Small intestine (tissue), 7 donors: Measurements from ENCODE around the gene KIF1A. TPM values are rescaled to one million over a fixed set of nuclear protein-coding genes. Genes with fewer than 3 reads are reported as not detected.
"Not testable (repeated sequence)": the region's sequence is repeated elsewhere in the genome, so short reads cannot be mapped to it uniquely, and the experiment has no call there.

ENCODE experiments used
- DNase-seq, 2 donors: peaks; one replicate each; pipeline versions ENCODE4 v3.0.0 to v3.0.0-alpha.2; 2013
- FAIRE-seq: peaks from 2 replicates; lab custom pipeline; 2012; peaks lifted over from hg19 to GRCh38; lab: Jason Lieb, UNC
- H3K27ac ChIP-seq, 3 donors: one replicate each; pipeline ENCODE4 v1.5.1; 2013; ENCODE audit warnings: low read length in 2 of 3, mild to moderate bottlenecking in 2 of 3, control low read depth in 1 of 3, inconsistent platforms in 1 of 3, low read depth in 1 of 3, moderate library complexity in 1 of 3
- H3K27me3 ChIP-seq, 3 donors: one replicate each; pipeline ENCODE4 v1.6.1; 2013; ENCODE audit warnings: low read length in 3 of 3, inconsistent platforms in 1 of 3; ENCODE audit not compliant: control insufficient read depth in 3 of 3, insufficient read depth in 3 of 3
- H3K36me3 ChIP-seq, 3 donors: one replicate each; pipeline ENCODE4 v1.6.1; 2013; ENCODE audit warnings: low read length in 3 of 3, inconsistent platforms in 1 of 3, low read depth in 1 of 3, mild to moderate bottlenecking in 1 of 3, moderate library complexity in 1 of 3; ENCODE audit not compliant: control insufficient read depth in 3 of 3, insufficient read depth in 2 of 3
- H3K4me1 ChIP-seq, 3 donors: one replicate each; pipeline ENCODE4 v1.6.1; 2013; ENCODE audit warnings: low read length in 2 of 3, inconsistent platforms in 1 of 3, low read depth in 1 of 3, mild to moderate bottlenecking in 1 of 3, moderate library complexity in 1 of 3; ENCODE audit not compliant: control insufficient read depth in 3 of 3, insufficient read depth in 2 of 3
- H3K4me3 ChIP-seq, 3 donors: one replicate each; pipeline ENCODE4 v1.5.1; 2013; ENCODE audit warnings: low read length in 3 of 3, control low read depth in 1 of 3, inconsistent platforms in 1 of 3, low read depth in 1 of 3, mild to moderate bottlenecking in 1 of 3, moderate library complexity in 1 of 3
- H3K9me3 ChIP-seq, 2 donors: one replicate each; pipeline ENCODE4 v1.6.1; 2013; ENCODE audit warnings: low read depth in 1 of 2, low read length in 1 of 2; ENCODE audit not compliant: control insufficient read depth in 2 of 2, insufficient read depth in 1 of 2
- WGBS, 3 donors: extraction: QIAGEN DNeasy Blood & Tissue Kit; methylation state at CpG; one replicate each; pipeline ENCODE4 v1.1.7; 2013; 5-methylcytosine and 5-hydroxymethylcytosine counted together
- polyA plus RNA-seq, 4 donors: library from polyadenylated mRNA; stranded (reverse) in 3 of 4; unstranded in 1 of 4; fragments of 200-250 nt in 3 of 4; fragments of 120-200 nt in 1 of 4; gene quantifications; one replicate each; pipeline versions ENCODE4 v1.2.1 to v1.2.3, GENCODE V29; 2013
- donor health status: healthy with polysubstance abuse.
- donor health status: control.
- donor health status: control.
- donor health status: Bipolar disorder and iron deficiency.
- donor health status: healthy.

The KIF1A gene
- polyA plus RNA-seq, 4 donors: 0.27 to 7.7 (median 1.9) TPM

GRCh38 chr2:240702640-240703011 lies 117.4 kb downstream of the KIF1A start:
- peaks cover 0 to 2% (median 0%) of the 10 kb centered on the region in 3 donors for H3K27me3 ChIP-seq
- WGBS, 3 donors: 76 to 83% (median 81%) methylated on average over 9 of the region's 9 CpGs
- no peak for FAIRE-seq

GRCh38 chr2:240701736-240702639 lies 118.0 kb downstream of the KIF1A start:
- WGBS, 3 donors: 82 to 88% (median 84%) methylated on average over 27 to 30 of the region's 30 CpGs
- no peak overlapping the region for H3K27ac ChIP-seq
- H3K4me1 ChIP-seq: no peaks in the 10 kb centered on the region
- no peaks in the 10 kb centered on the region for H3K36me3 ChIP-seq
- H3K27me3 ChIP-seq: peaks cover 0 to under 1% (median 0%) of the 10 kb centered on the region in 3 donors
- no peak for DNase-seq
- no peaks in the 10 kb centered on the region for H3K9me3 ChIP-seq
- no peak for FAIRE-seq
- no peak overlapping the region for H3K4me3 ChIP-seq

More at GRCh38 chr2:240702640-240703011, 117.4 kb downstream of the KIF1A start:
- H3K9me3 ChIP-seq: no peaks in the 10 kb centered on the region
- no peak for DNase-seq
- no peaks in the 10 kb centered on the region for H3K36me3 ChIP-seq
- H3K4me1 ChIP-seq: no peaks in the 10 kb centered on the region
- H3K4me3 ChIP-seq: no peak overlapping the region
- no peak overlapping the region for H3K27ac ChIP-seq

GRCh38 chr2:240701091-240701735 lies 118.8 kb downstream of the KIF1A start:
- no peak for FAIRE-seq
- DNase-seq: no peak

GRCh38 chr2:240700616-240701015 lies 119.4 kb downstream of the KIF1A start:
- 73 to 77% (median 76%) methylated on average over 18 of the region's 21 CpGs for WGBS, 3 donors
- not testable (repeated sequence) for FAIRE-seq, H3K27me3 ChIP-seq

More at GRCh38 chr2:240701091-240701735, 118.8 kb downstream of the KIF1A start:
- no peak overlapping the region for H3K4me3 ChIP-seq
- no peaks in the 10 kb centered on the region for H3K36me3 ChIP-seq
- no peaks in the 10 kb centered on the region for H3K9me3 ChIP-seq
- H3K4me1 ChIP-seq: no peaks in the 10 kb centered on the region
- WGBS, 3 donors: 78 to 89% (median 84%) methylated on average over 47 to 67 of the region's 67 CpGs
- H3K27me3 ChIP-seq: no peaks in the 10 kb centered on the region
- no peak overlapping the region for H3K27ac ChIP-seq

DNA sequence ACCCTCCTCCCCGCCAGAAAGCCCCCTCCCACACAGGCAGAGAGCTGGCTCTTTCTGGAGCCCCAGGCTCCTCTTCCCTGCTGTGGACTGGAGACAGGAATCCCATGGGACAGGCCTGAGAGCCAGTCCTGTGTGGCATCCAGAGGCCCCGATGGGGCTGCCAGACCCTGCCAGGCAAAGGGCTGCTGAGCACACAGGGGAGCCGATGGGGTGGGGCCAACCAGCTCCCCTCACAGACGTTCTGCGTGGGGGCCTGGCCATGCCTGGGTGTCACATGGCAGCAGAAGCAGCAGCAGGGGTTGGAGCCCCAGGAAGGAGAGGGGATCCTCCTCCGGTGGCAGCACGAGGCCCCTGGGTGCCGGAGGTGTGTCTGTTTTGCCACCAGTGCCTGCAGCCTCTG lies 120.2 kb downstream of the KIF1A start:
- not testable (repeated sequence) for H3K27me3 ChIP-seq, H3K27ac ChIP-seq, FAIRE-seq, DNase-seq, H3K4me3 ChIP-seq, H3K36me3 ChIP-seq, H3K4me1 ChIP-seq, H3K9me3 ChIP-seq
- WGBS, 3 donors: 42 to 52% (median 44%) methylated on average over 7 to 8 of the region's 8 CpGs

More at GRCh38 chr2:240700616-240701015, 119.4 kb downstream of the KIF1A start:
- H3K27ac ChIP-seq, H3K9me3 ChIP-seq, DNase-seq, H3K36me3 ChIP-seq, H3K4me3 ChIP-seq, H3K4me1 ChIP-seq: not testable (repeated sequence)

DNA sequence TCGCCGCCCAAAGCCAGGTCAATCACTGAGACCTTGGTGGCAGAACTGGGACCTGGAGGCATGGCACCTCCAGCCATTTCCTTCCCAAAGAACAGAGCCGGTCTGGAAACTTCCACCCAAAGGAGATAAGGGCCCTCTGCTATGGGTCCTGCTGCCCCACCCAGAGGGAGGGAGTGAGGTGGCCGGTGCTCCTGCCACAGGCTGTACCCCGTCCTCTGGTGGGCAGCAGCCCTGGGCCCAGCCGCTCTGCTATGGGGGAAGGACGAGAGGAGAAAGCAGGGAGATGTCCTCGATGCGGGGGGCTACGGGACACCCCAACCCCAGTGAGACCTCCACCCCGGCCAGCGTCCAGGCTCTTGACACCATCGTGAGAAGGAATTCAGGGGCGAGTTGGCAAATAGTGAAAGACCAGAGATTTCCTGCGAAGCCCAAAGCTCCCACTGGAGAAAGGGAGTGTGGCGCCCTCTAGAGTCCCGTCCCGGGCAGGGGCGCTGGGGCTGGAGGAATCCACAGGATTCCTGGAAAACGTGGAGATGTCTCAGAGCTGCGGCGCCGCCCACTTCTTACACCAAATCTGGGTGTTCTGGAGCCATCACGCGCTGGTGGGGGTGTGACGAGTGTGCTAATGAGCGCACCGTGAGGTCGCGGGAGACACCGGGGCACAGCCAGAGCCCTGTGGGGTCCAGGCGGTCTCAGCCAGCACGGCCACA lies 121.0 kb downstream of the KIF1A start:
- not testable (repeated sequence) for H3K36me3 ChIP-seq, H3K9me3 ChIP-seq, DNase-seq, FAIRE-seq, H3K27me3 ChIP-seq, H3K4me3 ChIP-seq, H3K4me1 ChIP-seq, H3K27ac ChIP-seq
- 42 to 63% (median 54%) methylated on average over 2 to 6 of the region's 33 CpGs for WGBS, 3 donors

- H3K4me3 ChIP-seq, H3K9me3 ChIP-seq, H3K4me1 ChIP-seq, H3K27ac ChIP-seq, FAIRE-seq, H3K27me3 ChIP-seq, H3K36me3 ChIP-seq, DNase-seq: not testable (repeated sequence)
- WGBS, 3 donors: 8 to 69% methylated on average over 2 to 5 of the region's 13 CpGs; no CpG with 5 or more reads in 1 of the 3 donors
Observed at GRCh38 chr2:240696469-240696868, 123.5 kb downstream of the KIF1A start.

DNA sequence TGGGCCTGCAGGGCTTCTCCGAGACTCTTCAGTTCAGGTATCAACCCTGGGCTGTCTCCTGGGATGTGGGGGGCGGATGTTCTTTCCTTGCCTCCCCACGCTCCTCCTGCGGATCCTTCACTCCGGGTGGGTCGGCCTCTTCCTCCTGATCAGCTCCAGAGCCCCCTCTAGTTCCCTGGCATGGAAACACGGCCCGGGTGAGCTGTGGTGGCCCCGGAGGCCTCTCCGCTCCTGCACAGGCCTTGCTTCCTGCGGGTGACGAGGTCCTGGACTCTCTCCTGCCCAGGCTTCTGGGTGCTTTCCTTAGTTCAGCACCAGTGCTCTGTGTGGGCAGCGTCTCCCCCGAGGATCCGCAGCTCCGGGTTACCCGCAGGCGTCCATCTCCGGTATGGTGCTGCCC lies 124.4 kb downstream of the KIF1A start:
- no CpG with 5 or more reads among the region's 19 CpGs for WGBS, 3 donors
- not testable (repeated sequence) for H3K9me3 ChIP-seq, H3K4me1 ChIP-seq, H3K36me3 ChIP-seq, H3K4me3 ChIP-seq, DNase-seq, FAIRE-seq, H3K27ac ChIP-seq, H3K27me3 ChIP-seq
